Fibroblast of the conjunctiva (primary cell): ENCODE measurements around the gene ATRIP.

Experiments
- DNase-seq: peaks from one replicate; pipeline ENCODE4 v3.0.0-alpha.2; 2010; ENCODE audit warnings: low read depth

ATRIP gene

GRCh38 chr3:48423883-48424695 lies 22.4 kb upstream of the ATRIP start:
- DNase-seq = no peak

- no peak for DNase-seq
Observed at GRCh38 chr3:48425281-48425812, 21.2 kb upstream of the ATRIP start.

GRCh38 chr3:48426401-48426909 lies 20.1 kb upstream of the ATRIP start:
- DNase-seq = no peak

GRCh38 chr3:48426944-48427629 lies 19.4 kb upstream of the ATRIP start:
- DNase-seq = no peak

- no peak for DNase-seq
Observed at GRCh38 chr3:48427630-48427962, 18.9 kb upstream of the ATRIP start.

- DNase-seq = no peak
Observed at GRCh38 chr3:48428088-48428571, 18.4 kb upstream of the ATRIP start.

GRCh38 chr3:48428572-48429316 lies 17.8 kb upstream of the ATRIP start:
- DNase-seq = no peak

GRCh38 chr3:48429317-48429959 lies 17.1 kb upstream of the ATRIP start:
- no peak for DNase-seq

GRCh38 chr3:48429960-48430707 lies 16.4 kb upstream of the ATRIP start, which contains the start of gene PLXNB1:
Gene PLXNB1, minus strand, starts transcription at chr3:48430086. Its CDS starts 5,475 bp downstream, at chr3:48424611.
- peak; percentile 42 for DNase-seq

- DNase-seq = no peak
Observed at GRCh38 chr3:48430708-48431101, 15.8 kb upstream of the ATRIP start.

GRCh38 chr3:48431224-48432029 lies 15.1 kb upstream of the ATRIP start:
- no peak for DNase-seq

- no peak for DNase-seq
Observed at GRCh38 chr3:48432411-48433371, 13.8 kb upstream of the ATRIP start.

- no peak for DNase-seq
Observed at GRCh38 chr3:48433472-48434118, 12.9 kb upstream of the ATRIP start.

- DNase-seq = no peak
Observed at GRCh38 chr3:48434591-48435222, 11.8 kb upstream of the ATRIP start.

- no peak for DNase-seq
Observed at GRCh38 chr3:48435223-48435595, 11.3 kb upstream of the ATRIP start.

- DNase-seq = peak; percentile 74
Observed at GRCh38 chr3:48435774-48436476, 10.6 kb upstream of the ATRIP start.

GRCh38 chr3:48436477-48436787 lies 10.1 kb upstream of the ATRIP start:
- no peak for DNase-seq
